Ascending aorta (tissue), 2 donors: Measurements from ENCODE around the gene TRMT11. TPM values are rescaled to one million over a fixed set of nuclear protein-coding genes. Genes with fewer than 3 reads are reported as not detected.

Experiments used
- DNase-seq, 2 donors: peaks; one replicate each; pipeline ENCODE4 v3.0.0-alpha.2; 2019; ENCODE audit warnings: low spot score in 2 of 2
- H3K27ac ChIP-seq, 2 donors: fragments of 200-600 bp; sonication (generic); one replicate each; pipeline ENCODE4 v1.5.1; 2016 to 2017; ENCODE audit warnings: mild to moderate bottlenecking in 1 of 2
- H3K27me3 ChIP-seq: fragments of 200-600 bp; sonication (generic); one replicate; pipeline ENCODE4 v1.5.1; 2017
- H3K36me3 ChIP-seq, 2 donors: fragments of 200-600 bp; sonication (generic); one replicate each; pipeline ENCODE4 v1.5.1; 2016
- H3K4me1 ChIP-seq, 2 donors: fragments of 200-600 bp; sonication (generic); one replicate each; pipeline ENCODE4 v1.5.1; 2016 to 2017; ENCODE audit warnings: mild to moderate bottlenecking in 1 of 2
- H3K4me3 ChIP-seq, 2 donors: fragments of 200-600 bp; sonication (generic); one replicate each; pipeline ENCODE4 v1.5.1; 2016 to 2017; ENCODE audit warnings: mild to moderate bottlenecking in 1 of 2
- H3K9me3 ChIP-seq, 2 donors: fragments of 200-600 bp; sonication (generic); one replicate each; pipeline ENCODE4 v1.5.1; 2016
- intact Hi-C: fragments of 100-400 bp; cut with DNase I; formaldehyde crosslinking; loops from one replicate; pipeline ENCODE4 v1.15.1; 2023
- total RNA-seq: library from RNA; depleted of rRNA; stranded (reverse); fragments of >200 nt; gene quantifications from one replicate; pipeline ENCODE4 v1.1.0, GENCODE V29; 2016
- TF ChIP-seq, protein P1 (sequence below), 3 experiments: fragments of 200-600 bp in 2 of 3; fragments of 450-650 bp in 1 of 3; sonication (generic) in 2 of 3; IDR thresholded peaks; one replicate each; pipeline ENCODE4 v1.5.1; 2016 to 2019; ENCODE audit warnings: antibody characterized with exemption in 3 of 3, mild to moderate bottlenecking in 1 of 3, moderate library complexity in 1 of 3

Gene TRMT11
- total RNA-seq, 1 donor from 2014 or later: 44.6 TPM

DNA sequence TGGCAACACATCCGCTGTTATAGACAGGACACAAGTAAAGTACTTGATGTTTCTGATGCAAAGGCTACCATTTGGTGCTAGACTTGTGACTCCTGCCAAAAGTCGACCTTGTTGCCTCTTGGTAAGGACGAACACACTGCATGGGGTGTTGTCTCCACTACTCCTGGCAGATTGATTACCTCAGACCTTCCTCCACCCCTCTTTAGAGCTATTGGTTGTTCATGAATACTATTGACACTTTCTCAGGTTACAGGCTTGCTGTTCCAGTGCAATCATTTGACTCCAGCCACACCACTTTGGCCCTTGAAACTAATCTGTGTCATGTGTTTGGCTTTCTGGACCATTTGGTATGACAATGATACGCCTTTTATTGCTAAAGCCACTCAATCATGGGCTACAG lies 62.3 kb downstream of the TRMT11 start:
- H3K4me3 ChIP-seq: no peak overlapping the region
- peaks cover 6 to 19% of the 10 kb centered on the region in 2 donors for H3K36me3 ChIP-seq
- intact Hi-C loops: no loop called here
- TF ChIP-seq, protein P1, sequence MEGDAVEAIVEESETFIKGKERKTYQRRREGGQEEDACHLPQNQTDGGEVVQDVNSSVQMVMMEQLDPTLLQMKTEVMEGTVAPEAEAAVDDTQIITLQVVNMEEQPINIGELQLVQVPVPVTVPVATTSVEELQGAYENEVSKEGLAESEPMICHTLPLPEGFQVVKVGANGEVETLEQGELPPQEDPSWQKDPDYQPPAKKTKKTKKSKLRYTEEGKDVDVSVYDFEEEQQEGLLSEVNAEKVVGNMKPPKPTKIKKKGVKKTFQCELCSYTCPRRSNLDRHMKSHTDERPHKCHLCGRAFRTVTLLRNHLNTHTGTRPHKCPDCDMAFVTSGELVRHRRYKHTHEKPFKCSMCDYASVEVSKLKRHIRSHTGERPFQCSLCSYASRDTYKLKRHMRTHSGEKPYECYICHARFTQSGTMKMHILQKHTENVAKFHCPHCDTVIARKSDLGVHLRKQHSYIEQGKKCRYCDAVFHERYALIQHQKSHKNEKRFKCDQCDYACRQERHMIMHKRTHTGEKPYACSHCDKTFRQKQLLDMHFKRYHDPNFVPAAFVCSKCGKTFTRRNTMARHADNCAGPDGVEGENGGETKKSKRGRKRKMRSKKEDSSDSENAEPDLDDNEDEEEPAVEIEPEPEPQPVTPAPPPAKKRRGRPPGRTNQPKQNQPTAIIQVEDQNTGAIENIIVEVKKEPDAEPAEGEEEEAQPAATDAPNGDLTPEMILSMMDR (IDR thresholded peaks at IDR 0.05): no peak
- H3K27ac ChIP-seq: no peak overlapping the region
- no peaks in the 10 kb centered on the region for H3K9me3 ChIP-seq
- H3K4me1 ChIP-seq: no peaks in the 10 kb centered on the region
- DNase-seq: no peak
- H3K27me3 ChIP-seq: no peaks in the 10 kb centered on the region

DNA sequence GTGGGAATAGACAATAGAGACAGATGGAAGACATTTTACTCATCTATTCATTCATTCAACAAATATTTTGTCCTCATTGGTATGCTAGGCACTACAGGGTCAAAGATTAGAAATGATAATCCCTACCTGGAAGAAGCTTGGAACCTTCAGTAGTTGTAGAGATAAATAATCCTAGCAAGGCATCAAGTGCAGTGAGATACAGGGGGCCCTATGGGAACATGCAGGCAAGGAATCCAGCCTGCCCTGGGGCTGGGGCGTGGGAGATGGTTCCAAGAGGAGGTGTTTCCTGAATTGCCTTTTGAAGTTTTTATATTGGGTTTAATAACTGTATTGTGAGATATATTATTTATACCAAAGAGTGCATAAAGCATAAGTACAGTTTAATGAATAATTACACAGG lies 64.5 kb downstream of the TRMT11 start:
- intact Hi-C loops: no loop called here
- Histone ChIP-seq H3K27me3 (no peaks in the 10 kb centered on the region), H3K9me3 (no peaks in the 10 kb centered on the region), H3K36me3 (peaks cover 6 to 19% of the 10 kb centered on the region in 2 donors), H3K27ac (no peak overlapping the region), H3K4me1 (no peaks in the 10 kb centered on the region), H3K4me3 (no peak overlapping the region)
- DNase-seq: no peak
- TF ChIP-seq, protein P1 (IDR thresholded peaks at IDR 0.05): no peak

DNA sequence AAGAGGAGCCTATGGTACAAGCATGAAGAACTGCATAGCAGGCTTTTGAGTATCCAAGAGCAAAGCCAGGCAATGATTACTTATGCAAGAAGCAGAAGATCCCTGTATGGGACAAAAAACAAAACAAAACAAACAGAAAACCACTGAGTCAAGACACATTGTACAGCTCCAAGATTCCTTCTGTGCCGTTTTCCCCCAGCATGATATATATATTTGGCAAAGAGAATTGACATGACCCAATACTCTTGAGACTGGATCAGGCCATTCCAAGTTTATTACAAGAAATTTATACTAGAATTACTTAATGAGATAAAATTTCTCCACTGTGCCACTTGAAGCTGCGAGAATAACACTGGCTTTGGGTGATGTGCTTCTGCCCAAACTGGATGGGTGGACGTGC lies 65.5 kb downstream of the TRMT11 start:
- intact Hi-C loops: no loop called here
- DNase-seq: no peak
- H3K27ac ChIP-seq: no peak overlapping the region
- TF ChIP-seq, protein P1 (IDR thresholded peaks at IDR 0.05): no peak
- no peaks in the 10 kb centered on the region for H3K27me3 ChIP-seq
- no peaks in the 10 kb centered on the region for H3K9me3 ChIP-seq
- peaks cover 6 to 19% of the 10 kb centered on the region in 2 donors for H3K36me3 ChIP-seq
- H3K4me1 ChIP-seq: no peaks in the 10 kb centered on the region
- no peak overlapping the region for H3K4me3 ChIP-seq

DNA sequence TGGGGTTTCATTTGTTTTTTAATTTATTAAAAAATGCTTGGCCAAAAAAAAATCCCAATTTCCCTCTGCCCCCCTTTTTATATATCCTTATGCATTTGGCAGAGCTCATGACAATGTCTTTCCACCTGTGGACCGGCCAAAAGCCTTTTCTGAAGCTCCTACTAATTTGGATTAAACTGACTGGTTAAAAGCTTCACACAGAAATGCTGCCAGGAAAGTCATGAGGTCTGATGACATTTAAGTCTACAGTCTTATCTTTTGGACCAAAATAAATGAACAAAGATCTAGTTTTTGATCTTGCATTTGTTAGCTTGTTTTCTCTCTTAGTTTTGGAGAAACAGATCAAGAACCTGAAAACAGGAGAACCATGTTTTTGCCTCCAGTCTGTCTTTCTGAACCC lies 66.1 kb downstream of the TRMT11 start:
- Histone ChIP-seq H3K36me3 (peaks cover 6 to 12% of the 10 kb centered on the region in 2 donors), H3K9me3 (no peaks in the 10 kb centered on the region), H3K4me3 (no peak overlapping the region), H3K27ac (no peak overlapping the region), H3K4me1 (no peaks in the 10 kb centered on the region), H3K27me3 (no peaks in the 10 kb centered on the region)
- TF ChIP-seq, protein P1 (IDR thresholded peaks at IDR 0.05): no peak
- intact Hi-C loops: no loop called here
- no peak for DNase-seq

DNA sequence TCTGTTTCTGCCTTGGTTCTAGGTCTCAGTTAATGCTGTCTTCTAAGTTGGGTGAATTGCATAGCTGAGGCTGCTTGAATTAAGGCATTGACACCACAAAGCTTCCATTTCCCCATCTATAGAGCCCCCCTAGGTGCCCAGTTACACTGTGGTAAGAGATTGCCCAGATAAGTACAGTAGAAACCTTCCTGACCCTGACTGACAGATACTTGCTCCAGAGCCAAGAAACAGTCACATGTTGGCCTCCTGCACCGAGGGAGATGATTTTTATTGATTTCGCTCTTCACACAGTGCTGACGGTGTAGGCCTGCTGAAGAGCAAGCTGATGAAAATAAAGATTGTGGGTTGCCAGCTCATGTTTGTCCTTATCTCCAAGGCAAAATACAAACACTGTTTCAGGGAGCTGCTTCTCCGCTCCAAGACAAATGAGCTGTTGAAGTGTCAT lies 67.9 kb downstream of the TRMT11 start:
- Histone ChIP-seq H3K4me3 (no peak overlapping the region), H3K4me1 (no peaks in the 10 kb centered on the region), H3K9me3 (no peaks in the 10 kb centered on the region), H3K36me3 (no peaks in the 10 kb centered on the region), H3K27me3 (no peaks in the 10 kb centered on the region), H3K27ac (no peak overlapping the region)
- TF ChIP-seq, protein P1 (IDR thresholded peaks at IDR 0.05): no peak
- intact Hi-C loops: no loop called here
- no peak for DNase-seq

DNA sequence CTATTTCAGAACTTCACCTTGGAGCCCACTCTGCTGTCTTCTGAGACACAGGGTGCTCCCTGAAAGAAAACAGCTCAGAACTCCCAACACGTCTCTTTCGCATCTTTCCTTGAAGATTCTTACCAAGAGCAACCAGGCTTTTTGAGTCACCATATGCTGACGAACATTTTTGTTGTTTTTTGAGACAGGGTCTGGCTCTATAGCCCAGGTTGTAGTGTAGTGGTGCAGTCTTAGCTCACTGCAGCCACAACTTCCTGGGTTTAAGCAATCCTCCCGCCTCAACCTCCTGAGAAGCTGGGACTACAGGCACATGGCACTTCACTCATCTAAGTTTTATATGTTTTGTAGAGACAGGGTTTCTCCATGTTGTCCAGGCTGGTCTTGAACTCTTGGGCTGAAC lies 68.5 kb downstream of the TRMT11 start:
- TF ChIP-seq, protein P1 (IDR thresholded peaks at IDR 0.05): no peak
- H3K4me3 ChIP-seq: no peak overlapping the region
- no peak overlapping the region for H3K27ac ChIP-seq
- H3K36me3 ChIP-seq: no peaks in the 10 kb centered on the region
- intact Hi-C loops: no loop called here
- no peaks in the 10 kb centered on the region for H3K4me1 ChIP-seq
- H3K27me3 ChIP-seq: no peaks in the 10 kb centered on the region
- no peaks in the 10 kb centered on the region for H3K9me3 ChIP-seq
- DNase-seq: no peak
